Measurements from ENCODE around the gene SYK.

DNA sequence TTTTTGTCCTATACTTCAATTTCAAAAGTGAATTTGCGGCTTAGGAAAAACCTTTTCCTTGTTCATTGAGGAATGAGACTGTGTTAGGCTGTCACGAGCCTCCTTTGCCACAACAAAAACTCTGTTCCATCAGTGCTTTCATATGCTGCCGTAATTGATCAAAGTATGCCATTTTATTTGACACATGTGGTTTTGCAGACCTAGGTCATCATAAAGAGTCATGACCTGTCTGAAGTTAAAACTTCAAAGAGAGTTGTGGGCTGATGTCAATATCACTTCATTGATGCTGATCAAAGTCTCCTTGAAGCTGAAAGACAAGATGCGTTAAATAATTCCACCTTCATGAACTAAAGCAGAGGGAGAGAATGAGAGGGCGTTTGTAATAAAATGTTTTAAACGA is 55.5 kb downstream of the SYK start:
- TF ChIP-seq, protein P1, sequence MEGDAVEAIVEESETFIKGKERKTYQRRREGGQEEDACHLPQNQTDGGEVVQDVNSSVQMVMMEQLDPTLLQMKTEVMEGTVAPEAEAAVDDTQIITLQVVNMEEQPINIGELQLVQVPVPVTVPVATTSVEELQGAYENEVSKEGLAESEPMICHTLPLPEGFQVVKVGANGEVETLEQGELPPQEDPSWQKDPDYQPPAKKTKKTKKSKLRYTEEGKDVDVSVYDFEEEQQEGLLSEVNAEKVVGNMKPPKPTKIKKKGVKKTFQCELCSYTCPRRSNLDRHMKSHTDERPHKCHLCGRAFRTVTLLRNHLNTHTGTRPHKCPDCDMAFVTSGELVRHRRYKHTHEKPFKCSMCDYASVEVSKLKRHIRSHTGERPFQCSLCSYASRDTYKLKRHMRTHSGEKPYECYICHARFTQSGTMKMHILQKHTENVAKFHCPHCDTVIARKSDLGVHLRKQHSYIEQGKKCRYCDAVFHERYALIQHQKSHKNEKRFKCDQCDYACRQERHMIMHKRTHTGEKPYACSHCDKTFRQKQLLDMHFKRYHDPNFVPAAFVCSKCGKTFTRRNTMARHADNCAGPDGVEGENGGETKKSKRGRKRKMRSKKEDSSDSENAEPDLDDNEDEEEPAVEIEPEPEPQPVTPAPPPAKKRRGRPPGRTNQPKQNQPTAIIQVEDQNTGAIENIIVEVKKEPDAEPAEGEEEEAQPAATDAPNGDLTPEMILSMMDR (IDR thresholded peaks at IDR 0.05) = no peak
- TF ChIP-seq POLR2AphosphoS5 (IDR thresholded peaks at IDR 0.05) (no peak), POLR2A (IDR thresholded peaks at IDR 0.05) (no peak)

All from stomach (tissue), 4 donors.